GM18870 (cell line): Measurements from ENCODE around the gene SYT12.
"Not testable (repeated sequence)": the region's sequence is repeated elsewhere in the genome, so short reads cannot be mapped to it uniquely, and the experiment has no call there.

Experiments used
- ATAC-seq: cut with Tn5 transposase; IDR thresholded peaks from one replicate; pipeline ENCODE4 v1.9.1; 2021; ENCODE audit warnings: moderate library complexity; ENCODE audit not compliant: unreplicated experiment

SYT12 gene

DNA sequence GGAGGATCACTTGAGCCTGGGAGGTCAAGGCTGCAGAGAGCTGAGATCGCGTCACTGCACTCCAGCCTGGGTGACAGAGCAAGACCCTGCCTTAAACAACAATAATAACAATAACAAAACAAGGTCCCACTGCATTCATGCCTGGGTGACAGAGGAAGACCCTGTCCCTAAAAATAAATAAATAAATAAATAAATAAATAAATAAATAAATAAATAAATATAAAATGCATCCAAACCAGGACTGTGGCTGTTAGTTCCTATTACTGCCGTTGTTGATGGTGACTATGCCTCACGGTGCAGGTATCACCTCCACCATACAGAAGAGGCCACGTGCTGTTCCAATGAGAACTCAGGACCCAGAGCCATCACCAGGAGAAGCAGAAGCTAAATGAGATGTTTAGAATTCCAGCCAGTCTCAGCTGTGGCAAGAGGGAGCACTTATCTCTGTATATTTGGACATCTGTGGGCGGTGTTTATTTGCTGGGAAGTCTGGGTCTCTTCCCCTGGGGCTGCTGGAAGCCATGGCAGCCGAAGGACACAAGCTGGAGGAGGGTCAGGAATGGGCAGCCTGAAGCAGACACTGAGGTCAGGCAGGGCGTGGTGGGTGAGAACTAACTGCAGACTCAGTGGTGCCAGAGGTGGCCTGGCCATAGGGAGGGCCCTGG lies 26.2 kb upstream of the SYT12 start:
- no peak for ATAC-seq

DNA sequence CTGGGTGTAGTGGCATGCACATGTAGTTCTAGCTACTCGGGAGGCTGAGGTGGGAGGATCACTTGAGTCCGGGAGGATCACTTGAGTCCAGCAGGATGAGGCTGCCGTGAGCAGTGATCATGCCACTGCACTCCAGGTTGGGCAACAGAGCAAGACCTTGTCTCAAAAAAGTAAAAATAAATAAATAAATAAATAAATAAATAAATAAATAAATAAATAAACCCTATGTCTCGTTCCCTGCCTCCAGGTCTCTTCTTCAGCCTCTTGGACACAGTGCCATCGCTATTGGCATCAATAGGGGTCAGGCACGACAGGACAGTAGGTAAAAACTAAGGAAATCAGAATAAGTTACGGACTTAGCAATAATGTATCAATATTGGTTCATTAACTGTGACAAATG lies 23.4 kb upstream of the SYT12 start:
- ATAC-seq = no peak

DNA sequence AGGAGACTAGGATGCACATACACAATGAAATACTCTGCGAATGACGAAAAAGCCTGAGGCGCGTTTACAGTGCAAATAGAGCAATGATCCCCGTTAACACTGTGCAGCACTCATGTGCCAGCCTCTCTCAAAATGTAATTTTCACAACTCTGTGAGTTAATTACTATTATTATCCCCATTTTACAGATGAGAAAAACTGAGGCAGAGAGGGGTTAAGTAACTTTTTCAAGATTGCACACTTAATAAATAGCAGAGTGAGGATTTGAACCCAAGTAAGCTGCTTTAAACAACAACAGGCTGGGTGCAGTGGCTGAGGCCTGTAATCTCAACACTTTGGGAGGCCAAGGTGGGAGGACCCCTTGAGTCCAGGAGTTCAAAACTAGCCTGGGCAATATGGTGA lies 21.6 kb upstream of the SYT12 start:
- no peak for ATAC-seq

DNA sequence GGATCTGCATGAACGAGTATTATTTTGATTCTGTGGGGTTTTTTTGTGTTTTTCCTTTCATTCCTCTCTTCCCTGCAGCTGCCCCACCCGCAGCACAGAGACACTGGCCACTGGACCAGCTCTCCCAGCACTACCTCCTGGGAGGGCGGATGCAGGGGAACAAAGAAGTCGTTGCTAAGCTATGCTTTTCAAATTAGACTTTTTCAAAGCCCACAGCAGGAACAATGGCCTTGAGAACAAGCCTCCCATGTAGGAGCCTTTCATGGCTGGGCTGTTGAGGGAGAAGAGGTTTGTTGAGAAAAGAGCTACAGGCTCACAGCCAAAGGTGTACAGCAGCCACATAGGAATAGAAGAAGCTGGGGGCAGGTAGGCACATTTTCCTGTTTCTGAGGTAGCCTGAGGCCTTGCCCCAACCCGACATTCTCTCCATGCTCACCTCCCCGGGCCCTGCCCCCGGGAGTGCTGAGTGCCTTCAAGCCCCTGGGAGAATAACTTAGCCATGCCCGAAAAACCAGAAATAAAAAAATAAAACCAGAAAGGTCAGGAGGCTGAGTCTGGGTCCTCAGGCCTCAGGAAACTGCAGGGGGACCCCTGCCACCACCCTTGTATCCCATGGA lies 20.5 kb upstream of the SYT12 start:
- no peak for ATAC-seq

DNA sequence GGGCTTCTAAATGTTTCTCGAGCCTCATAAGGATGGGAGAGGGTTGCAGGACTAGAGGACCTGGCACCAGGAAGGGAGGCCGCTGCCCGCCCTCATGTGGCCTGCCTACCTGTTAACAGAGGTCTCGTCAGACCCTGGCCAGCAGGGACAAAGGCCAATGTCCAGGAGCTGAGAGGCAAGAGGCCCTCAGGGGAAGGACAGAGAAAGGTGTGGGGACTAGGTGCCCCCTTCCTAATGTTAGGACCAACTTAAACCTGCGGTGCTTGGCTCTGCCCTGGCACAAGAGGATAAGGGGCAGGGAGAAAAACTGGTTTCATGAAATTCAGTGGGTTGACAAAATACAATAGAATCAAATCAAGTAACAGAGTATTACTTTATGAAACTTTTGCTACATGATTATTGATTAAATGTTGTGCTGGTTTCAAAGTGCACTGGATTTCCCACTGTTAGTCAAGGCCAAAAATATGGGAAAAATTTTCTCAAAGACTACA lies 20.0 kb upstream of the SYT12 start:
- no peak for ATAC-seq

DNA sequence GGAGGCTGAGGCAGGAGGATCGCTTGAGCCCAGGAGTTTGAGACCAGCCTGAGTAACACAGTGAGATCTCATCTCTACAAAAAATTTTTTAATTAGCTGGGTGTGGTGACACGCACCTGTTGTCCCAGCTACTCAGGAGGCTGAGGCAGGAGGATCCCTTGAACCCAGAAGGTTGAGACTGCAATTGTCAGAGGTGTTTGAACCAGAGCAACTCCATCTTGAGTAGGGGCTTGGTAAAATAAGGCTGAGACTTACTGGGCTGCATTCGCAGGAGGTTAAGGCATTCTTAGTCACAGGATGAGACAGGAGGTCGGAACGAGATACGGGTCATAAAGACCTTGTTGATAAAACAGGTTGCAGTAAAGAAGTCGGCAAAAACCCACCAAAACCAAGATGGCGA lies 17.7 kb upstream of the SYT12 start:
- not testable (repeated sequence) for ATAC-seq

DNA sequence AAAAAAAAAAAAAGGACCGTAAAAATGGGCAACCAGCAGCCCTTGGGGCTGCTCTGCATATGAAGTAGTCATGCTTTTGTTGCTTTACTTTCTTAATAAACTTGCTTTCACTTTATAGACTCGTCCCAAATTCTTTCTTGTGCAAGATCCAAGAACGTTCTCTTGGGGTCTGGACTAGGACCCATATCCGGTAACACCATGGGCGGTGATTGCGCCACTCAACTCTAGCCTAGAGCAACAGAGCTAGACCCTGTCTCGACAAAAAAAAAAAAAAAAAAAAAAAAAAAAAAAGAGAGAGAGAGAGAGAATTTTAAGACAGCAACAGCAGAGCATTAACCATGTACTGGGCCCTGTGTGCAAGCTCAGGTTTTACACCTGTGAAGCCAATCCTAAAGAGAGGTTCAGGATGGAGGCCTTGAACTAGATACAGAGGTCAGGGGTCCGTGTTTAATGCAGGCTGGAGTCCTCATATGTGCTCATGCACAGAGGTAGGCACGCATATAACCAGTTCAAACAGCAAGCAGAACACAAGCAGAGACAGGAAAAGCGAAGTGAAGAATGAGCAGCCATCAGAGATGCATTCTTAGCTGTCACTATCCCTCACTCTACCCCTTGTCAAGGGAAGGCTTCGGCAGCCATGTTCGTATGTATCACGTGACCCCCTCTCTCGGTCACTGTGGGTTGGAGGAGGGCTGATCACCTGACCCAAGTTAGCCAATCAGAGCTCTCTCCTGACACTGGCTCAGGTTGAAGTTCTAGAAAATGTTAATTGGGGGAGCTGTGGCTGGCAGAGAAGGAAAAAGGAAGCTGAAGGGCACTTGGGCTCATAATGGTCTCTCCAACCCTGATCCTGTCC lies 16.7 kb upstream of the SYT12 start:
- no peak for ATAC-seq

DNA sequence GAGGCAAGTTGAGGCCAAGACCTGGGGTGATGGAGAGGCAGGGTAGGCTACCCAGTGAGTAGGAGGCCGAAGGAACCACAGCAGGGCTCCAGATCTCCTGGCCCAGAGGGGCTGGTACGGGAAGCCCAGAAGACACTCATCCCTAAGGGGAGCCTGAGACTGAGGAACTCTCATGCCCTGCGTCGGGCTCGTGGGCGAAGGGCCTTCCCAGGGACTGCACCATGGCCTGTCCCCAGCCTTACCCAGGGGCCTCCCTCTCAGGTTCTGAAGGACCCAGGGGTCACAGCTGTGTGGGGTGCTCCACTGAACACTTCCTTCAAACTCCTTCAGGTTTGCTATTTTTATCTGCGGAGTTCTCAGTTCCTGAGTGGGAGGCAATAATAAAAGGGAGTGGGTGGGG lies 15.8 kb upstream of the SYT12 start:
- no peak for ATAC-seq

DNA sequence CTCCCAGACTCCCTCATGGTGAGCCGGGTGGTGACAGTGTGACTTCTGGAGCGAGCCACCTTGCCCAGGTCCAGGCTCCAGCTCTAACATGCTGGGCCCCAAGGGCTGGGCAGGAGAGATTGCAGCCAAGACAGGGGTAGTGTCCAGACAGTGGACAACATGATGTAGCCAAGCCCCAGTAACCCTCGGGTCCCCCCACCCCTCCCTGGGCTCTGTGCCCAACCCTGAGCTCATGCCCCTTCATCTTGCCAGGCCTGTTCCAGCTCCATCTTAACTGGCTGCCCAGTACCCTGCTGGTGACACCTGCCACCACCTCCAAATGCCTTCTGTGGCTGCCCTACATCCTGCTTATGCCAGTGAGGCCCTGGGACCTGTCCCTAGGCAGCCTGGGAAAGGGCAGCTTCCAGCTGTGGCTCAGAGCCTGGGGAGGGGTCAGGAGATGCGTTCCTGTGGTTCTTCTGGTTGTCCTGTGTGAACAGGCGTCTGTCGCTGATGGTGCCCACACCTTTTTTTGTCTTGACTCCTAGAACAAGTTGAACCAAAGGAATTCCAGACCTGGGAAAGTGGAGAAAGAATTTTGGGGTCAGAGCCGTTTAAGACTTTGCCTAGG lies 12.5 kb upstream of the SYT12 start:
- no peak for ATAC-seq

DNA sequence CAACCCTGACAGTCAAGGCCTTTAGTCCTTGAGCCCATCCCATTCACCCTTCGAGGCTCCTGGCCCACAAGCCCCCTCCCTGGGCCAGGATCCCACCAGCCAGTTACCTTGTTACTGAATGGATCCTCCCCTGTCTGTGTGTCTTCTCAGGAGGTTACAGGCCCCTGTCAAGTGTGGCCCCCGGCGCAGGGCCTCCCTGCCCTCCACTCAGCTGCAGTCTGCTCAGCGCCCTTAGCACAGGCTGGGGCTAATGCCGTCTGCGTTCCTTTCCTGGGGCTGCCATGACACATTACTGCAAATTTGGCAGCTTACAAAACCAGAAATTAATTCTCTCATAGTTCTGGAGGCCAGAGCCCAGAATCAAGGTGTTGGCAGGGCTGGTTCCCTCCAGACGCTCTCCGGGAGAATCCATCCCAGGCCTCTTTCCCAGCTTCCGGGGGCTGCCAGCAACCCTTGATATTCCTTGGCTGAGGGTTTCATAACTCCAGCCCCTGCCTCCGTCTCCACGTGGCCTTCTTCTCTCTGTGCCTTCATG lies 9.4 kb upstream of the SYT12 start:
- no peak for ATAC-seq

DNA sequence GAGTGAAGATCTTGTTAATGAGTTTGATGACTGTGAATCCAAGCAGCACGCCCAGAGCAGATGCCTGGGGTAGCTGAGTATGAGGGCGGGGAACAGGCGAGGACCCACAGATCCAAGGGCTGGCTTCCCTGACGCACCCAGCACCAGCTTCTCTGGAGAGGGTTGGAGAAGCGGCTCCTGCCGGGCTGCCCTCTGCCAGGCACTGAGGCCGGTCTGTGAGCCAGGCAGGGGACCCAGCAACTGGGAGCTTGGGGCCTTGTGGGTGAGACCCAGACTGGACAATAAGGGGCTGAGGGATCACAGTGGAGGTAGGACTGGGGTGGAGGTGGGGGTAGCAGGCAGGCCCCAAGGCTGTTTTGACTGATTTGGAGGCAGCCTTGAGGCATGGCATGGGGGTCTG lies 8.6 kb upstream of the SYT12 start:
- ATAC-seq = no peak

DNA sequence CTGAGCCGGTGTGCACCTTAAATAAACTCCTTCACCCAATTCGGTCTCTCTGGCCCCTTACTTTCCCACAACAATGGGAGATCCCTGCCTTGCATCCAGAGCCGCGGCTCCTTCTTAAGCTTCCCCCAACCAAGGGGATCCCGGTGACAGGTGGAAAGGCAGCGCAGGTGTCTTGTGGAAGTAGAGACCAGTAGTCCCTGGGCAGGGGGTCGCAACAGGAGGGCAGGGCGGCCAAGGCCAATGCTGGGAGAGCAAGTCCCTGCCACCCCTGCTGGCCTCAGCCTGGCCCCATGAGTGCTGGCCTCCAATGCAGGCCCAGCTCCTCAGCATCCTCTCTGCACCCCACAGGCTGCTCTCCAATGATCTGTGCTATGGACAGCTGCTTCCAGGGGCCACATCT lies 7.9 kb upstream of the SYT12 start:
- ATAC-seq = no peak

DNA sequence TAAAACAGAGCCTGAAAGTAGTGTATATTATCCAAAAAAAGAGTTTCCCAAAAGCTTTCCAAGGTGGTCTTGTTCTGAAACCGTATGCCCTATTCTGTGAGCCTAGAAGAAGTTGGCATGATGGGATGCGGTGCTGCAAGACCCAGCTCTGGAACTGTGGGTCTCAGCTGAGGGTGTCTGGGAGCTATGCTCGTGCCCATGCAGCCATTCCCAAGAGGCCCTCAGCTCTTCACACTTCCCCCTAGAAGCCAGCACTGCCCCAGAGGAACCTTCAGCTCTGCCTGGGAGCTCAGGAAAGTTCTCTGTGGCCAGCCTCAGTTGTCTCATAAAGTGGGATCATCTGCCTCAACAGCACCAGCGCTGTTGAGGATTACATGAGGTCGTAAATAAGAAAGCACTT lies 6.4 kb upstream of the SYT12 start:
- ATAC-seq = no peak

DNA sequence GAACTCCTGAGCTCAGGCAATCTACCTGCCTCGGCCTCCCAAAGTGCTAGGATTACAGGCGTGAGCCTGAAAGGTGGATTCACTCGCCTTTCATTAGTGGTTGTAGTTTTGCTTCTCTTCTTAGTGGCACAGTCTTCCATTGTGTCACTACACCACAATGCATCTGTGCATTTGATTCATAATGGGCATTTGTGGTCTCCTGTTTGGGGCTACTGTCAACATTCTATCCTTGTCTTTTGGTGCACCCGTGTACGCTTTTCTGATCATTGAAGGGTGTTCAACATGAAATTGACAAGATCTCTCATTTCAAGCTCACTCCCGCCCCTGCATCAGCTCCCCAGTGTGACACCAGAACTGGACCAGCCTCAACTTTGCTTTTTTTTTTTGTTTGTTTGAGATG lies 2.0 kb upstream of the SYT12 start:
- ATAC-seq = no peak

DNA sequence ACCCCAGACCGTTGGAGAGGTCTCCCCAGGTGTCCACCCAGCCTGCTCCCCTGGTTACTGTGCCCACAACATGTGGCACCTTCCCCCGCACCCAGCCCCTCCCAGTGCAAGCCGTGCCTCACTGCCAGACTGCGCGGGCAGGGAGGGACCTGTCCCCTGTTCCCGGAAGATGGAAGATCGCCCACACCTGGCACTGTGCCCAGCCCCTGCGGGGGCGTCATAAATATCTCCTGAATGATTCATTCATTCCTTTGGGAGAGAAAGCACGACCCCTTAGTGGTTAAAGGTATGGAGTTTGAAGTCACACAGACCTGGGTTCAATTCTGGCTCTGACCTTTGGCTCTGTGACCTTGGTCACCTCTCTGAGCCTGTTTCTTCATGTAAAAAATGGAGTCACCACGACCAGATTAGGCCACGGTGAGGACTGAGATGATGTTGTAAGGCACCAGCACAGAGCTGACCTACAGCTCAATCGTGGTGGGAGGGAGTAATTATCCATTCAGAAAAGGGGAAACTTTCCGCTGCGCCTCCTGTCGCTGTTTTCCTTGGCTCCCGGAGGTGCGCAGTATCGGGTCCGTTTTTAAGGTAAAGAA lies 497 bp upstream of the SYT12 start:
- ATAC-seq = no peak

DNA sequence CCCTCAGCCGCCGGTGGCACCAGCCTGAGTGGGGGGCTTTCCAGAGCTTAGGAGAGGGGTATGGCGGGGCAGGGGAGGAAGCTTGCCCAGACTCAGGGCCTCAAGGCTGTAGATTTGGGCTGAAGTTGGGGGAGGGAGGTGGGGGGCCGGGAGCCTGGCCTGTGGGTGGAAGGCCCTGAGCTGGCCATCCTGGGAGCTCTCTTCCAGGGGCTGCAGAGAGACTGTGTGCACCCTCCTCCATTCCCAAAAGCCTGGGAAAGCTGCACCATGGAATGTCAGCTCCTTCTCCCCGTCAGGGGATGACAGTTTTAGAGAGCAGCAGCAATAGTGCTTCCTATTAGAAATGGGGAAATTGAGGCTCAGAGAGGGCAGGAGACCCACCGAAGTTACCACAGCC lies 1.0 kb downstream of the SYT12 start:
- no peak for ATAC-seq

DNA sequence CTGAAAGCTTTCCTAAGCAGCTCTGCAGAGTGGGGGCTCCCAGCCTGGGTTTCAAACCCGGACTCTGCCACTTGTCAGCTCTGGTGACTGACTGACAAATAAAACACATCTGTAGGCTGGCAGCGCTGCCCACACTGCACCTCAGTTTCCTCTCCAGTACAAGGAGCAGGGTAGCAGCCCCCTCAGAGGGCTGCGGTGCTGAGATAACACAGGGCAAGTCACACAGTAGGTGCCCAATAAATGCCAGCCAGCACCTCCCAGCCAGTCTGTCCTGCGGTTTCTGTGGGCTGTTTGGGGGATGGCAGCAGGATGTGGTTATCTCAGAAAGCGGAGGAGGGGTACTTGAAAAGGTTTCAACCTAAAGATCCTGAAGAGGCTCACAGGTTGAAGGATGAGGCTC lies 1.5 kb downstream of the SYT12 start:
- no peak for ATAC-seq

DNA sequence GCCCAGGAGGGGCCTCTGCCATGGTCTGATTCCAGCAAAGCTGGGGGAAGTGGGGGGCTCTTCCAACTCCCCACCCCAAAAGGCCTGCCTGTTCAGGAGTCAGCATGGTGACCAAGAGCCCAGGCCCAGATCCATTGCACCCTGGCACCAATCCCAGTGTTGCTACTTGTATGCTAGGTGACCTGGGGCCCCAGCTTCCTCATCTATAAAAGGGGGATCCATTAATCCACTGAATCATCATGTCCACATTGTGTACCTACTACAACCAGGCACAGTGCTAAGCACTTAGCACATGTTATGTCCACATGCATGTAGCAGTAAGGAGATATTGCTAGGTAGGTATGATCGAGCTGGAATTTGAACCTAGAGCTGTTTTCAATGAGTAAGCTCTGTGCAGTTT lies 2.0 kb downstream of the SYT12 start:
- no peak for ATAC-seq

DNA sequence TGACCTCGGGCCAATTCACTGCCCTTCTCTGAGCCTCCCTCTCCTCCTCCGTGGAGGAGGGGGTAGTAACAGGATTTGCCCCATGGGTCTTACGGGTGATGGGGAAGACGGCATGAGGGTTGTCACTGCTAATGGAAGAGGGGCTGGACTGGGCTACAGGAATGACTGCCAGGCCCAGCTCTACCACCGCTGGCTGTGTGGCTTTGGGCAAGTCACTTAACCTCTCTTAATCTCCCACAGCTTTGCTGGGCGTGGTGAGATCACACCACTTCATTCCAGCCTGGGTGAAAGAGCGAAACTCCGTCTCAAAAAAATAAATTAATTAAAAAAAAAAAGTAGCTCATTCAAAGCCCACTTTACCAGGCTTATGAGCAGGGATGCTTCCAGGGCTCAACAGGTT lies 2.8 kb downstream of the SYT12 start:
- ATAC-seq = no peak

DNA sequence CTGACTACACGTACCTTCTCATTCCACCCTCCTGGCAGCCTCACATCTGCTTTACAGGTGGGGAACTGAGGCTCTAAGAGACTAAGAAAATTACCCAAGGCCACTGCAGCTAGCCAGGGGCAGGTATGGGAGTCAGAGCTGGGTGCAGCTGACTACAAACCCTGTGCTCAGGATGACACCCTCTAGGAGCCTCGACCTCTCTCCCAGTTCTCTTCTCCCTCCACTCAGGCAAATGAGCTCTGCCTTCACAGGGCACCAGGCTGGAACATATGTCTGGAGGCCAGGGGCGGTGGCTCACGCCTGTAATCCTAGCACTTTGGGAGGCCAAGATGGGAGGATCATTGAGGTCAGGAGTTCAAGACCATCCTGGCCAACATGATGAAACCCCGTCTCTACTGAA lies 4.0 kb downstream of the SYT12 start:
- ATAC-seq = no peak

DNA sequence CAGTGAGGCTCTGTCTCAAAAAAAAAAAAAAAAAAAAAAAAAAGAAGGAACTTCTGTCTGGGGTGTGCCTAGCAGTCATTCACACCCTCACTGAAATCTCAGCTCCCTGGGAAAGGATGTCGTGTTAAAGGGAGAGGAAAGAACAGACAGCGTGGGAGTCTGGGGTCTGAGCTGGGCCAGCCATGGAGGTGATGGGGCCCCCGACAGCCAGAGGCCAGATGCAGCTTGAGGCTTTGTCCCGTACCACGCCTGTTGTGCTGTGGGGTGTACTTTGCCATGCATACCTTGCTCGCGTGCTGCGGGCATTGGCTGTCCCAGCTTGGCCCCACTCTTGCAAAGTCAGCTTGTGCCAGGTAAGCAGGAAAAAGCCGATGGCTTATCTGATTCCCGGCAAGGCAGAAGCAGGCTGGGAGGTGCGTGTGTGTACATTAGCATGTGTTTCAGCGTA lies 4.6 kb downstream of the SYT12 start:
- ATAC-seq = no peak
